K562 (cell line): ENCODE data around the gene MUC22. TPM values are rescaled to one million over a fixed set of nuclear protein-coding genes. Genes with fewer than 3 reads are reported as not detected.

Experiments used
- ATAC-seq: fragments of 200-7000 bp; cut with Tn5 transposase; 3 replicates; pipeline ENCODE4 v1.9.1; 2020; ENCODE audit warnings: moderate library complexity
- BruUV-seq: library from RNA; stranded (reverse); fragments of 400-500 nt; replicated peaks from 2 replicates; lab custom pipeline; 2021; lab: Mats Ljungman, UMichigan
- CTCF ChIA-PET: fragments of 300-600 bp; formaldehyde crosslinking; extraction: SDS; loops from one replicate; lab custom pipeline; 2021; ENCODE audit warnings: low intra/inter-chr PET ratio; lab: Yijun Ruan, JAX
- POLR2A ChIA-PET: fragments of 300-600, 350-650 bp; sonication (Branson Sonifier 250); formaldehyde crosslinking; extraction: SDS; loops from one replicate; lab custom pipeline; 2021; ENCODE audit warnings: antibody characterized with exemption, inconsistent platforms; lab: Yijun Ruan, JAX
- DNase-seq, 4 experiments: peaks; one replicate each; pipeline versions ENCODE4 v3.0.0 to v3.0.0-alpha.2; 2011 to 2018; ENCODE audit warnings: low spot score in 3 of 4, mixed read lengths in 3 of 4; ENCODE audit errors: extremely low read depth in 1 of 4
- FAIRE-seq: peaks from 2 replicates; lab custom pipeline; 2011; peaks lifted over from hg19 to GRCh38; lab: Jason Lieb, UNC
- H2AFZ ChIP-seq: 2 replicates; pipeline ENCODE4 v1.6.0; 2011; ENCODE audit warnings: low read depth, low read length, control low read depth, inconsistent platforms
- H3K27ac ChIP-seq: fragments of 200-600 bp; 3 replicates; pipeline ENCODE4 v1.8.0; 2011; ENCODE audit warnings: low read depth, mild to moderate bottlenecking, control low read depth, inconsistent platforms, low read length, moderate library complexity, mixed read lengths; ENCODE audit errors: extremely low read depth
- H3K27me3 ChIP-seq, 2 experiments: fragments of 300-600 bp in 1 of 2; 2 replicates in 1 of 2; 3 replicates in 1 of 2; pipeline versions ENCODE4 v1.6.0 to v1.8.0; 2011; ENCODE audit warnings: inconsistent platforms in 2 of 2, low read length in 2 of 2, mild to moderate bottlenecking in 1 of 2, mixed read lengths in 1 of 2, moderate library complexity in 1 of 2; ENCODE audit not compliant: control insufficient read depth in 2 of 2, insufficient read depth in 2 of 2
- H3K36me3 ChIP-seq: fragments of 300-600 bp; 3 replicates; pipeline ENCODE4 v1.8.0; 2011; ENCODE audit warnings: mild to moderate bottlenecking, low read length, inconsistent platforms; ENCODE audit not compliant: control insufficient read depth, insufficient read depth
- H3K4me1 ChIP-seq, 2 experiments: fragments of 200-600 bp in 1 of 2; replicated peaks in 1 of 2; 2 replicates in 1 of 2; 3 replicates in 1 of 2; pipeline versions ENCODE4 v1.5.1 to v1.8.0; 2011; ENCODE audit warnings: inconsistent platforms in 2 of 2, low read length in 2 of 2, mild to moderate bottlenecking in 1 of 2, mixed read lengths in 1 of 2, moderate library complexity in 1 of 2; ENCODE audit not compliant: control insufficient read depth in 2 of 2, insufficient read depth in 2 of 2
- H3K4me2 ChIP-seq: 2 replicates; pipeline ENCODE4 v1.6.1; 2011; ENCODE audit warnings: low read length, control low read depth, inconsistent platforms, mixed read lengths; ENCODE audit not compliant: insufficient read depth
- H3K4me3 ChIP-seq: fragments of 200-600 bp; sonication (generic), shearing (Covaris generic); 2 replicates; pipeline ENCODE4 v1.5.1; 2016; ENCODE audit warnings: control low read depth, inconsistent platforms
- H3K79me2 ChIP-seq: fragments of 200-600 bp; 3 replicates; pipeline ENCODE4 v1.8.0; 2011; ENCODE audit warnings: low read length, inconsistent platforms; ENCODE audit not compliant: control insufficient read depth, insufficient read depth
- H3K9ac ChIP-seq, 2 experiments: 2 replicates each; pipeline versions ENCODE4 v1.6.0 to v1.6.1; 2011; ENCODE audit warnings: low read depth in 2 of 2, low read length in 2 of 2, control low read depth in 1 of 2, inconsistent platforms in 1 of 2, mild to moderate bottlenecking in 1 of 2, mixed read lengths in 1 of 2; ENCODE audit not compliant: insufficient read depth in 1 of 2
- H3K9me1 ChIP-seq: one replicate; pipeline ENCODE4 v1.6.0; 2011; ENCODE audit warnings: inconsistent platforms, mild to moderate bottlenecking, low read length, moderate library complexity; ENCODE audit not compliant: control insufficient read depth, insufficient read depth
- H3K9me3 ChIP-seq: replicated peaks from 2 replicates; pipeline ENCODE4 v1.5.1; 2011; ENCODE audit warnings: low read depth, low read length, inconsistent platforms; ENCODE audit not compliant: control insufficient read depth, insufficient read depth
- H4K20me1 ChIP-seq: replicated peaks from 2 replicates; pipeline ENCODE4 v1.6.1; 2011; ENCODE audit warnings: low read length, inconsistent platforms, mixed read lengths; ENCODE audit not compliant: control insufficient read depth, insufficient read depth
- CSDE1 ChIP-seq, 2 experiments: fragments of 450-650 bp; IDR thresholded peaks; 2 replicates each; pipeline ENCODE4 v1.6.1; 2016; ENCODE audit warnings: mild to moderate bottlenecking in 1 of 2
- DEAF1 ChIP-seq: fragments of 450-650 bp; formaldehyde crosslinking; IDR thresholded peaks from 2 replicates; pipeline ENCODE4 v1.4.0; 2020; ENCODE audit warnings: mild to moderate bottlenecking, moderate library complexity
- NCOA4 ChIP-seq: fragments of 450-650 bp; IDR thresholded peaks from 2 replicates; pipeline ENCODE4 v1.6.1; 2018; ENCODE audit warnings: mild to moderate bottlenecking; ENCODE audit not compliant: partially characterized antibody
- RAD21 ChIP-seq, 2 experiments: fragments of 250-450 bp in 1 of 2; fragments of 450-650 bp in 1 of 2; sonication (Bioruptor Pico) in 1 of 2; formaldehyde crosslinking in 1 of 2; IDR thresholded peaks in 1 of 2; conservative IDR thresholded peaks in 1 of 2; 2 replicates each; pipeline versions ENCODE4 v1.4.0 to v1.8.0; 2020 to 2022; ENCODE audit warnings: mild to moderate bottlenecking in 2 of 2, moderate library complexity in 1 of 2
- ZFX ChIP-seq: sonication (generic); formaldehyde crosslinking; IDR thresholded peaks from 2 replicates; pipeline ENCODE4 v1.8.0; 2022; ENCODE audit warnings: mild to moderate bottlenecking, missing genetic modification reagents, moderate library complexity
- WGBS: fragments of 100-300 bp; shearing (Covaris generic); methylation state at CpG from one replicate; pipeline ENCODE4 v1.1.6; 2016; ENCODE audit warnings: low coverage, mixed read lengths; ENCODE audit not compliant: insufficient coverage; ENCODE audit errors: missing lambda C conversion rate; 5-methylcytosine and 5-hydroxymethylcytosine counted together
- in situ Hi-C: fragments of 300-500 bp; cut with MboI; formaldehyde crosslinking; loops from 4 replicates; pipeline ENCODE4 v1.15.0; 2018; ENCODE audit warnings: inconsistent platforms, mixed read lengths
- intact Hi-C: fragments of 100-400 bp; cut with micrococcal nuclease; formaldehyde crosslinking; loops from 2 replicates; pipeline ENCODE4 v1.14.2; 2022
- polyA plus RNA-seq, 8 experiments: library from polyadenylated mRNA; depleted of rRNA in 4 of 8; stranded (reverse) in 5 of 8; unstranded in 3 of 8; fragments of >200 nt; fragmentation: Nextera tagmentation in 2 of 8; fragmentation: Illumina TruSeq in 1 of 8; extraction: Ambion mirVana in 2 of 8; extraction: Trizol in 1 of 8; gene quantifications; 2 replicates each; pipeline versions ENCODE4 v1.2.1 to v1.2.3, GENCODE V29; 2011 to 2014; ENCODE audit warnings: inconsistent platforms in 1 of 8, missing spikeins in 1 of 8
- total RNA-seq, 7 experiments: library from RNA; depleted of rRNA in 6 of 7; stranded (reverse); fragments of >200 nt in 6 of 7; fragmentation: Illumina TruSeq in 2 of 7; extraction: Trizol in 2 of 7; gene quantifications; 2 replicates each; pipeline versions ENCODE4 v1.2.1 to v1.2.3, GENCODE V29; 2011 to 2021; ENCODE audit warnings: low replicate concordance in 1 of 7

Gene MUC22
- total and polyA plus RNA-seq, 9 of the 15 experiments (the other 6 are each of a cell fraction or from before 2014, with no cell fraction given): 0.01 to 0.03 TPM; not detected in 7

- TF ChIP-seq DEAF1 (CRISPR knock-in tag) (0 out of 2 replicates have a peak, but pooled peaks have one; percentile 38), RAD21 (CRISPR knock-in tag; conservative IDR thresholded peaks at IDR 0.05 in 1 of 2, IDR thresholded peaks at IDR 0.05 in 1 of 2) (peak; percentile 60 to 77)
These were observed 32.5 kb downstream of the MUC22 start (continued) for GRCh38 chr6:31042806-31043205.

- Histone ChIP-seq H3K27ac (no peak overlapping the region), H3K79me2 (no peaks in the 10 kb centered on the region), H3K27me3 (peaks cover 23 to 46% of the 10 kb centered on the region in 2 experiments), H3K9me1 (no peaks in the 10 kb centered on the region), H4K20me1 (no peaks in the 10 kb centered on the region), H3K4me3 (no peak overlapping the region), H3K4me2 (no peak overlapping the region), H3K36me3 (no peaks in the 10 kb centered on the region), H3K9me3 (no peaks in the 10 kb centered on the region), H3K4me1 (no peaks in the 10 kb centered on the region), H3K9ac (no peak overlapping the region), H2AFZ (no peak overlapping the region)
- in situ Hi-C loops (no loop called here), intact Hi-C loops (no loop called here)
- ChIA-PET CTCF (no interaction called here), POLR2A (interaction anchor here (0.7 kb wide), 2 partner anchors 24 to 874 kb away, joined by 3 to 4 read pairs; no protein-coding TSS in a partner anchor)
- DNase-seq (no peak), ATAC-seq (no peak), FAIRE-seq (no peak)
- BruUV-seq: no TSS peak
- WGBS: 4% methylated on average over 4 of the region's 4 CpGs
- TF ChIP-seq CSDE1 (IDR thresholded peaks at IDR 0.05): no peak
- TF ChIP-seq NCOA4: no peak
- no peak for TF ChIP-seq ZFX (CRISPR knock-in tag)
These were observed 37.8 kb downstream of the MUC22 start for GRCh38 chr6:31048099-31048498.
